ENCODE results near the gene PRSS57. TPM values are rescaled to one million over a fixed set of nuclear protein-coding genes. Genes with fewer than 3 reads are reported as not detected.

Gene PRSS57
- polyA plus RNA-seq, 3 donors, result 0.16 to 1.4 (median 0.78) TPM

- H3K9me3 Mint-ChIP-seq, result peaks cover 4 to 14% (median 5%) of the 10 kb centered on the region in 7 donors
- no peak overlapping the region for H3K27ac ChIP-seq (ENCODE audit: low read depth in 1 of 2, low read length in 2 of 2)
- 10% methylated on average over 30 of the region's 58 CpGs for WGBS (ENCODE audit: insufficient coverage)
Measured at GRCh38 chr19:720345-721160, 25.3 kb upstream of the PRSS57 start.

More at GRCh38 chr19:720345-721160, 25.3 kb upstream of the PRSS57 start:
- Histone ChIP-seq H3K4me2 (replicated peaks; ENCODE audit: extremely low read depth, low read length, poor library complexity, severe bottlenecking) (no peak overlapping the region), H2AFZ (ENCODE audit: insufficient read depth, low read depth, low read length, poor library complexity, severe bottlenecking) (no peak overlapping the region), H3K9me3 (replicated peaks in 1 of 2; ENCODE audit: control insufficient read depth in 1 of 2, insufficient read depth in 1 of 2, low read length in 2 of 2) (peaks cover under 1 to 3% of the 10 kb centered on the region in 2 donors), H4K20me1 (ENCODE audit: insufficient read depth, low read length) (no peaks in the 10 kb centered on the region), H3K79me2 (ENCODE audit: insufficient read depth, low read length) (no peaks in the 10 kb centered on the region), H3K27me3 (ENCODE audit: control insufficient read depth in 2 of 2, insufficient read depth in 2 of 2, low read length in 2 of 2) (peaks cover 7 to 22% of the 10 kb centered on the region in 2 donors), H3K9ac (ENCODE audit: insufficient read depth, low read length, poor library complexity, severe bottlenecking) (no peak overlapping the region), H3K36me3 (replicated peaks in 1 of 2; ENCODE audit: control insufficient read depth in 1 of 2, insufficient read depth in 2 of 2, low read length in 2 of 2) (no peaks in the 10 kb centered on the region), H3K4me3 (replicated peaks in 1 of 3; ENCODE audit: low read depth in 2 of 3, low read length in 3 of 3) (no peak overlapping the region), H3K4me1 (ENCODE audit: control insufficient read depth in 1 of 2, insufficient read depth in 2 of 2, low read length in 2 of 2) (peaks cover 10 to 17% of the 10 kb centered on the region in 2 donors)
- intact Hi-C loops (cut with micrococcal nuclease), result no loop called here
- Mint-ChIP-seq H3K36me3 (peaks cover 2 to 3% of the 10 kb centered on the region in 2 donors), H3K27ac (no peak overlapping the region), H3K4me1 (peaks cover 6% of the 10 kb centered on the region), H3K27me3 (ENCODE audit: low read depth in 3 of 3) (peaks cover 18 to 45% (median 34%) of the 10 kb centered on the region in 3 donors), H3K4me3 (peak overlapping the region in 1 of 2 donors; percentile 63)
- DNase-seq, result no peak
- TF ChIP-seq CTCF (IDR thresholded peaks at IDR 0.05), result no peak

Measured in CD14-positive monocyte (primary cell).